ENCODE measurements around the gene LIN28A.
"Not testable (repeated sequence)": the region's sequence is repeated elsewhere in the genome, so short reads cannot be mapped to it uniquely, and the experiment has no call there.

Gene LIN28A, protein sequence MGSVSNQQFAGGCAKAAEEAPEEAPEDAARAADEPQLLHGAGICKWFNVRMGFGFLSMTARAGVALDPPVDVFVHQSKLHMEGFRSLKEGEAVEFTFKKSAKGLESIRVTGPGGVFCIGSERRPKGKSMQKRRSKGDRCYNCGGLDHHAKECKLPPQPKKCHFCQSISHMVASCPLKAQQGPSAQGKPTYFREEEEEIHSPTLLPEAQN
- total RNA-seq, result 0 reads per million in 4 experiments

GRCh38 chr1:26410706-26411623, at the start of gene LIN28A:
LIN28A (plus strand) TSS chr1:26410817; CDS start chr1:26410892, 75 bp downstream.
- no peak for DNase-seq

- DNase-seq, result no peak
Measured at GRCh38 chr1:26361605-26362122, 49.0 kb upstream of the LIN28A start.

DNA sequence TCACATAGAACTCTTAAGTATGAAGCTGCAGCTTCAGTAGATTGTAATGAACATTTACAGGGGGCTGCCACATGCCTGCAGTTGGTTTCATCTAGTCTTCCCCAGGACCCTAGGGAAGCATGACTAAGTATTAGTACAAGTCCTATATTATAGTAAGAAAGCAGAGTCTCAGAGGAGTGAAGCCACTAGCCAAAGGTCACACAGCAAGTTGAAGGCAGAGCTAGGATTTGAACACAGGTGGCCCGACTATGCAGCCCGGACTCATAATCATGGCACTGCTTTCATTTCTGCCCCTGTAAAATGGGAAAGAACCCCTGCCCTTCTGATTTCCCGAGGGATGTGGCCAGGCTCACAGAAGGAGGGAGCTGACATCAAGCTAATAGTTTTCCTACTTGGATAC, 48.3 kb upstream of the LIN28A start:
- no peak for DNase-seq

GRCh38 chr1:26363549-26364448, 46.8 kb upstream of the LIN28A start:
- DNase-seq, result peak; percentile 78

DNA sequence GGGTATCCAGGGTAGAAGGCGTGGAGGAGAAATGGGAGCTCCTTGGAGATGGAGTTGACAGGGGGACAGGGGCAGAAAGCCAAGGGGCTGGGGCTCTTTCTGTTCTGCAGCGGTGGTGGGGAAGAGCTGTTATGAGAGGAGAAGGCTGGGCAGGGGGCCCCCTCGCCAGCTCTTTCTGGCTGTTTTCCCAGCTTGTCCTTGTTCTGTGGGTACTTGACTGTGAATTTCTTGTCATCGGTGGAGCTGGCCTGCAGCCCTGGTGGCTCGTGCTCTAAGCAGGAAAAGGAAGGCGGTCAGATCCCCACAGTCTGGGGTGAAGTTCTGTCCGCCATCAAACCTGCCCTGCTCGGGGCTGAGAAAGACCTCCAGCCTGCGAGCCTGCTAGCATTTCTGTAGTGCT, 45.7 kb upstream of the LIN28A start:
- no peak for DNase-seq

- DNase-seq, result no peak
Measured at GRCh38 chr1:26367441-26367840, 43.2 kb upstream of the LIN28A start.

DNA sequence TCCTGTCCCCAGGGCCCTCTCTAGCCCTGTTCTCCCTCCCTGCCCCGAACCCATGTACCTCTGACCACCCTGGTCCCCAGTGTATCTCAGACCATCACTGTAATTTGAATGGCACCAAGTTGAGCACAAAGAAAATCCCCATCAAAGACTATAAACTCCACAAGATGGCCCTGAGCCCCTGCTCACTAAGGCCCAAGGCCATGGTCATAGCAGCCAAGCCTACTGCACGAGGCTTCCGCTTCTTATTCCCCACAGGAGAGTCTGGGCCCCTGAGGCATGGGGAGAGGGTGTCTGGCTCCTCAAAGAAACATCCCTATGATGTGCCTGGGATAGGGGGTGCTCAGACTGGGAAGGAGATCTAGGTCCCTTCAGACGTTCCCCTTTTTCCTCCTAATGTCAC, 42.6 kb upstream of the LIN28A start:
- DNase-seq, result no peak

DNA sequence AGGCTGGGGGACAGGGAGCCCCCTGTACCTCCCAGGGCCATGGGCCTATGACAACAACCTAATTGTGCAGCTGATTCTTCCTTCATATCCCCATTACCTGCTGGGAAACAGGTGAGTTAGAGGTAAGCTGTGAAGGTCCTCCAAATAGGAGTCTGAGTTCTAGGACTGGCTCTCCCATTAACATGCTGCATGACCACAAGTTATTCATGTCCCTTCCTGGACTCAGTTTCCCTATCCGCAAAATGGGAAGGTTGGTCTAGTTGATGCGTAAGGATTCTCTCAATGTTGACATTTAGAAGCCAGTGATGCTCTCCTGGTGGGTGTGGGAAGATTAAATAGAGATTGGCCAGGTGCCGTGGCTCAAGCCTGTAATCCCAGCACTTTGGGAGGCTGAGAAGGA, 42.1 kb upstream of the LIN28A start:
- DNase-seq, result no peak

DNA sequence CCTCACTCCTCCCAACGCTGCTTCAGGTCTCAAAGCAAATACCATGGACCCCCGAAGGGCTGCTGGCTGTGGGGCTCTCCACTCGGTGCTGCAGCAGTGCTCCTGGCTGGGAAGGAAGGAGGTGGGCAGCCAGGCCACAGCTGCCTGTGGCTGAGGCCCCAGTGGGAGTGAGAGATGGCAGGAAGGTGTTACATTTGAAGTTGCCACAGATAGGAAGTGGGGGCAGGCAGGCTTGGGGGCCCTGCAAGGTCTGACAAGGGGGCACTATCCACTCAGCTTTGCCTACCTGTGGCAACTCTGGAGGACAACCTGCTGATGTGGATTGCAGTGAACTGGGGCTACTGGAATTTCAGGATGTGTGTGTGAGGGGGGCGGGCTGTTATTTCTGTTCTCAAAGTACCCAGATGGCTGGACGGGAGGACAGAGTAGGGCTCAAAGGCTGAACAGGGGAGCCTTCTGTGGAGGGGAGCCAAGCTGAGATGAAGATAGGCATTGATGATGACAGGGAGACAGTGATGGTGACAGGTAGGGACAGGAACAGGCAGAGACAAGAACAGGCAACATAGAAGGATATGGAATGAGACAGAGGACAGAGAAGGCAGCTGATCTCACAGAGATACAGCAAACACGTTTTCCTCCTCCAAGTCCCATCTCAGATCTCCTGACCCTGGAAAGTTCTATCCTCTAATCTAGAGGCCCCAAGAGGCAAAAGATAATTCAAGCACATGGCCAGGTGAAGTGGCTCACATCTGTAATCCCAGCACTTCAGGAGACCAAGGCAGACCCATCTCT, 39.8 kb upstream of the LIN28A start:
- no peak for DNase-seq

- DNase-seq, result no peak
Measured at GRCh38 chr1:26372039-26372438, 38.6 kb upstream of the LIN28A start.

DNA sequence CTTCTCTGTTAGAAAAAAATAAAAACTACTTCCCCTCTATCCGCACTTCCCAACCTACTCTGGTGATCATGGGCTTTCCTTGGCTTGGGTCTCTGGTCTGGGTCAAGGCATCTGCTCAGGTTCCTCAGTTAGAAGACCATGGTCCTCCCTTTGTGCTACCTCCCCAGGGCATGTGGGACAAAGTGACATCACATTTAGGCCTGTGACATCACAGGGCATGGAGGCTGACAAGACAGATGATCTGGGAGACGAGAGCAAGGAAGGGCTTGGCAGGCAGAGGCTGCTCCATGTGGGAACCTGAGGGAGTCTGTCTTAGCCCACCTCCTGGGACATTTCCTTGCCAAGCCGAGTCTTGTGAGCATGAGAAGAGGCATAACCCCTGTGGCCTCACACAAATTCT, 38.0 kb upstream of the LIN28A start, which contains the start of gene ZNF683:
Gene ZNF683, minus strand, starts transcription at position 140 of the 400 bp plus-strand sequence. CDS start 4,179 bp downstream, outside the sequence.
- DNase-seq, result not testable (repeated sequence)

- no peak for DNase-seq
Measured at GRCh38 chr1:26373281-26373680, 37.3 kb upstream of the LIN28A start.

GRCh38 chr1:26373789-26374188, 36.8 kb upstream of the LIN28A start:
- no peak for DNase-seq

DNA sequence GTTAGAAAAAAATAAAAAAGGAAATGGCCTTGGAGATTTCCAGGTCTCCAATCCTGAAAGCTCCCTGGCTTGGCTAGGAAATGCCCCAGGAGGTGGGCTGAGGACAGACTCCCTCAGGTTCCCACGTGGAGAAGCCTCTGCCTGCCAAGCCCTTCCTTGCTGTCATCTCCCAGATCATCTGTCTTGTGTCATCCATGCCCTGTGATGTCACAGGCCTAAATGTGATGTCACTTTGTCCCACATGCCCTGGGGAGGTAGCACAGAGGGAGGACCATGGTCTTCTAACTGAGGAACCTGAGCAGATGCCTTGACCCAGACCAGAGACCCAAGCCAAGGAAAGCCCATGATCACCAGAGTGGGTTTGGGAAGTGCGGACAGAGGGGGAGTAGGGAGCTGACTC, 36.3 kb upstream of the LIN28A start:
- not testable (repeated sequence) for DNase-seq

DNA sequence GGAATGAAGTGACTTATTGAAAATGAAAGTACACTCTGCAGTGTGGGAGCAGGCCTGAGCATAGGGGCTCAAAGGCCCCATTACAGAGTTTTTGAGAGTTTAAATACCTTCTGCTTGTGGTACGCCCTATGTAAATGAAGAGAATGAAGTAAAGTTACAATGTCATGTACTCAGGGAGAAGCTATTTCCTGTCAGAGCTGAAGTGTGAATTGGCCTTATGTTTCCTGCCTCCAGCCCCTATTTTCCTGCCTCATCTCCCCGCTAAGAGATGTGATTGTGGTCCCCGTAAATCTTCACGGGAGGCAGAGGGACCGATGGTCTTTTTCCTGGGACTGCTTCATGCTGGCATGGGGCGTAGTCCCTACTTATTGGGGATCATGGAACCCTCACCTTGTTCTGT, 35.5 kb upstream of the LIN28A start:
- no peak for DNase-seq

GRCh38 chr1:26376050-26376449, 34.6 kb upstream of the LIN28A start:
- no peak for DNase-seq

DNA sequence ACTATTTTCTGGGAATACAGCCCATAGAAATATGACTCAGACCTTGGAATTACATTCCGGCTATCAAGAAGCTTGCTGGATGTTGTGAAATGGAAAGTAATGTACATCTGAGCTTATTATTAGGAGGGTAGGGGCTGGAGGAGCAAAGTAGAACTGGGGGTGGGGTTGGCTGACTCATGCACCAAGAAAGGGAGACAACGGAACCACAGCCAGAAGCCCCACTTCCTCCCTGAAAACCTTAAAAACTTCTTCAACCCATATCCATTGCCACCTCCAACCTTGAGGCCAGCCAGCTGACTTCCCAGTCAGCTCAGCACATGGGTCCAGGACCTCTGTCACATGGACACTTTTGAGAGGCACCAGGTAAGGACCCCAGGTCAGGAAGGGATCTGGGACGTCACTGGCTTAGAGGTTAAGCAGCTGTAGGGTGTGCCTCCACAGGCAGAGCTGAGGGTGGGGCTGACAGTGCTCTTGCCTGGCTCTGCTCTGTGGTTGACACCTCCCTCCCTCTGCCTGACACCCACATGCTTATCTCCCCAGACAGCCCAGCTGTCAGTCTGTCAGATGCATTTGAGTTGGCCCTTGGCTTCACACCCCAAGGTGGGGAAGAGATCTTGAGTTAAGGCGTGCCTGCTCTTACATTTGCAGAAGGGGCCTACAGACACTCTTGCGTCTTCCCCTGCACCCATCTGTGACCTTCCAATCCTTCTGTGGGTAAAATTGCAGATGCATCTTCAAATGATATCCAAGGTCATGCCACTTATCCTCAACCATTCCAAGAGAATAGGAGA, 32.3 kb upstream of the LIN28A start:
- peak; percentile 25 for DNase-seq

- no peak for DNase-seq
Measured at GRCh38 chr1:26378879-26379251, 31.8 kb upstream of the LIN28A start.

- DNase-seq, result no peak
Measured at GRCh38 chr1:26384076-26384475, 26.5 kb upstream of the LIN28A start.

- DNase-seq, result not testable (repeated sequence)
Measured at GRCh38 chr1:26385063-26385462, 25.6 kb upstream of the LIN28A start.

GRCh38 chr1:26387447-26387846, 23.2 kb upstream of the LIN28A start:
- DNase-seq, result no peak
